ENCODE data around the gene RABL6. TPM values are rescaled to one million over a fixed set of nuclear protein-coding genes. Genes with fewer than 3 reads are reported as not detected.

Gene RABL6
- total RNA-seq, 1 donor from 2014 or later, result 69.4 TPM

GRCh38 chr9:136854113-136854841, 46.5 kb downstream of the RABL6 start:
- H3K27me3 Mint-ChIP-seq (ENCODE audit: low read depth, unreplicated experiment), result no peaks in the 10 kb centered on the region
- TF ChIP-seq EZH2 (IDR thresholded peaks at IDR 0.05; ENCODE audit: insufficient read depth, low read length), result no peak
- no peak for TF ChIP-seq CTCF (IDR thresholded peaks at IDR 0.05; ENCODE audit: insufficient read depth, low read depth, low read length)
- H3K4me1 ChIP-seq (ENCODE audit: insufficient read depth, low read length), result peaks cover 13% of the 10 kb centered on the region

DNA sequence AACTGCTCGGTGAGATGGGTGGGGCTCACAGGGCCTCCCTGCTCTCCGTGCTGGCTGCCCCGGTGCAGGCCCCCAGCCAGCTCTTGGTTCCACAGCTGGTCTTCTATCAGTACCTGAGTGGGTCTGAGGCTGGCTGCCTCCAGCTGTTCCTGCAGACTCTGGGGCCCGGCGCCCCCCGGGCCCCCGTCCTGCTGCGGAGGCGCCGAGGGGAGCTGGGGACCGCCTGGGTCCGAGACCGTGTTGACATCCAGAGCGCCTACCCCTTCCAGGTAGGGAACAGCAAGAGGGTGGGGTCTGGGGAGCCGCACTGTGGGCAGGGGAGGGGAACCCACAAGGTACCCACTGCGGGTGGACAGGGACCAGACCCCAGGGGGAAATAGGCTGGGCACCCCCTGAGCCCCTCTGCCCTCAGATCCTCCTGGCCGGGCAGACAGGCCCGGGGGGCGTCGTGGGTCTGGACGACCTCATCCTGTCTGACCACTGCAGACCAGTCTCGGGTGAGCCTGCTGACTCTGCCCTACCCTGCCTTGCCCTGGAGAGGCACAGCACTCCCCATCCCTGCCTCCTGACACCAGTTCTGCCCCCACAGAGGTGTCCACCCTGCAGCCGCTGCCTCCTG, 47.2 kb downstream of the RABL6 start:
- H3K79me2 ChIP-seq (ENCODE audit: insufficient read depth, low read length), result peaks cover 7% of the 10 kb centered on the region
- H4K20me1 ChIP-seq (ENCODE audit: insufficient read depth, low read length), result peaks cover 21% of the 10 kb centered on the region
- H3K27ac Mint-ChIP-seq (ENCODE audit: unreplicated experiment), result no peak overlapping the region
- no peaks in the 10 kb centered on the region for H3K27me3 ChIP-seq (ENCODE audit: insufficient read depth, low read length)
- H2AFZ ChIP-seq (ENCODE audit: low read depth, low read length), result no peak overlapping the region
- H3K36me3 Mint-ChIP-seq (ENCODE audit: low read depth, unreplicated experiment), result no peaks in the 10 kb centered on the region
- no peak overlapping the region for H3K4me3 ChIP-seq (ENCODE audit: insufficient read depth, low read depth, low read length)
- no peak overlapping the region for H3K4me2 ChIP-seq (ENCODE audit: low read length)
- peaks cover 12% of the 10 kb centered on the region for H3K4me1 ChIP-seq (ENCODE audit: insufficient read depth, low read length)
- no peaks in the 10 kb centered on the region for H3K36me3 ChIP-seq (ENCODE audit: insufficient read depth, low read length)
- no peak overlapping the region for H3K27ac ChIP-seq (ENCODE audit: low read depth, low read length)
- H3K9me3 Mint-ChIP-seq (ENCODE audit: unreplicated experiment), result no peaks in the 10 kb centered on the region
- H3K4me3 Mint-ChIP-seq (ENCODE audit: unreplicated experiment), result no peak overlapping the region
- FAIRE-seq, result no peak
- peaks cover 2% of the 10 kb centered on the region for H3K4me1 Mint-ChIP-seq (ENCODE audit: low read depth, unreplicated experiment)
- no peaks in the 10 kb centered on the region for H3K9me3 ChIP-seq (ENCODE audit: insufficient read depth, low read depth, low read length)
- DNase-seq (ENCODE audit: low read depth), result no peak
- TF ChIP-seq CTCF (IDR thresholded peaks at IDR 0.05; ENCODE audit: insufficient read depth, low read depth, low read length) (no peak), EZH2 (IDR thresholded peaks at IDR 0.05; ENCODE audit: insufficient read depth, low read length) (no peak)
- no peaks in the 10 kb centered on the region for H3K27me3 Mint-ChIP-seq (ENCODE audit: low read depth, unreplicated experiment)
- H3K9ac ChIP-seq (ENCODE audit: low read length), result no peak overlapping the region

More at GRCh38 chr9:136854113-136854841, 46.5 kb downstream of the RABL6 start:
- Histone ChIP-seq H4K20me1 (ENCODE audit: insufficient read depth, low read length) (peaks cover 20% of the 10 kb centered on the region), H2AFZ (ENCODE audit: low read depth, low read length) (no peak overlapping the region), H3K79me2 (ENCODE audit: insufficient read depth, low read length) (peaks cover 11% of the 10 kb centered on the region), H3K27ac (ENCODE audit: low read depth, low read length) (no peak overlapping the region), H3K4me2 (ENCODE audit: low read length) (no peak overlapping the region), H3K36me3 (ENCODE audit: insufficient read depth, low read length) (no peaks in the 10 kb centered on the region), H3K4me3 (ENCODE audit: insufficient read depth, low read depth, low read length) (no peak overlapping the region), H3K9ac (ENCODE audit: low read length) (no peak overlapping the region), H3K9me3 (ENCODE audit: insufficient read depth, low read depth, low read length) (no peaks in the 10 kb centered on the region), H3K27me3 (ENCODE audit: insufficient read depth, low read length) (no peaks in the 10 kb centered on the region)
- Mint-ChIP-seq H3K4me3 (ENCODE audit: unreplicated experiment) (no peak overlapping the region), H3K27ac (ENCODE audit: unreplicated experiment) (no peak overlapping the region), H3K9me3 (ENCODE audit: unreplicated experiment) (no peaks in the 10 kb centered on the region), H3K36me3 (ENCODE audit: low read depth, unreplicated experiment) (no peaks in the 10 kb centered on the region), H3K4me1 (ENCODE audit: low read depth, unreplicated experiment) (peaks cover 2% of the 10 kb centered on the region)
- FAIRE-seq (no peak), DNase-seq (ENCODE audit: low read depth) (no peak)
